Endothelial cell of umbilical vein (primary cell): ENCODE data around the gene ADD1.

Source experiments
- EZH2 ChIP-seq: IDR thresholded peaks from 2 replicates; pipeline ENCODE4 v1.6.1; 2012; ENCODE audit warnings: borderline replicate concordance, low read depth, mild to moderate bottlenecking, moderate library complexity, low read length, inconsistent platforms; ENCODE audit not compliant: severe bottlenecking
- FOS ChIP-seq: IDR thresholded peaks from 2 replicates; pipeline ENCODE4 v1.6.1; 2011; ENCODE audit warnings: mild to moderate bottlenecking, low read length, moderate library complexity, borderline replicate concordance; ENCODE audit not compliant: insufficient read depth
- GATA2 ChIP-seq: IDR thresholded peaks from 2 replicates; pipeline ENCODE4 v1.7.0; 2011; ENCODE audit warnings: low read depth, mild to moderate bottlenecking, moderate library complexity, mixed read lengths, low read length; ENCODE audit not compliant: insufficient read length, insufficient read depth
- JUN ChIP-seq: IDR thresholded peaks from 2 replicates; pipeline ENCODE4 v1.6.1; 2011; ENCODE audit warnings: borderline replicate concordance, low read depth; ENCODE audit not compliant: insufficient read length, insufficient read depth
- MAX ChIP-seq: IDR thresholded peaks from 2 replicates; pipeline ENCODE4 v1.6.1; 2011; ENCODE audit not compliant: insufficient read depth, insufficient read length
- MYC ChIP-seq: IDR thresholded peaks from one replicate; pipeline ENCODE4 v1.6.1; 2011; ENCODE audit warnings: mild to moderate bottlenecking, low read depth, low read length
- POLR2A ChIP-seq: IDR thresholded peaks from 2 replicates; pipeline ENCODE4 v1.6.1; 2012; ENCODE audit warnings: low read depth, mild to moderate bottlenecking, control low read depth, low read length
- POLR2AphosphoS5 ChIP-seq: IDR thresholded peaks from 2 replicates; pipeline ENCODE4 v1.6.1; 2012; ENCODE audit warnings: low read depth, mild to moderate bottlenecking, control low read depth, low read length, moderate library complexity; ENCODE audit not compliant: insufficient read depth
- TF ChIP-seq, protein P1 (sequence below), 2 donors: IDR thresholded peaks; 1 replicate in 1 of 2; 2 replicates in 1 of 2; pipeline ENCODE4 v1.5.1; 2011; ENCODE audit warnings: low read length in 2 of 2, mild to moderate bottlenecking in 2 of 2, moderate library complexity in 2 of 2, control low read depth in 1 of 2, inconsistent platforms in 1 of 2, low read depth in 1 of 2; ENCODE audit not compliant: insufficient read depth in 1 of 2; ENCODE audit errors: extremely low read depth in 1 of 2

GRCh38 chr4:2796849-2797544 is 46.6 kb upstream of the ADD1 start:
- TF ChIP-seq, protein P1, sequence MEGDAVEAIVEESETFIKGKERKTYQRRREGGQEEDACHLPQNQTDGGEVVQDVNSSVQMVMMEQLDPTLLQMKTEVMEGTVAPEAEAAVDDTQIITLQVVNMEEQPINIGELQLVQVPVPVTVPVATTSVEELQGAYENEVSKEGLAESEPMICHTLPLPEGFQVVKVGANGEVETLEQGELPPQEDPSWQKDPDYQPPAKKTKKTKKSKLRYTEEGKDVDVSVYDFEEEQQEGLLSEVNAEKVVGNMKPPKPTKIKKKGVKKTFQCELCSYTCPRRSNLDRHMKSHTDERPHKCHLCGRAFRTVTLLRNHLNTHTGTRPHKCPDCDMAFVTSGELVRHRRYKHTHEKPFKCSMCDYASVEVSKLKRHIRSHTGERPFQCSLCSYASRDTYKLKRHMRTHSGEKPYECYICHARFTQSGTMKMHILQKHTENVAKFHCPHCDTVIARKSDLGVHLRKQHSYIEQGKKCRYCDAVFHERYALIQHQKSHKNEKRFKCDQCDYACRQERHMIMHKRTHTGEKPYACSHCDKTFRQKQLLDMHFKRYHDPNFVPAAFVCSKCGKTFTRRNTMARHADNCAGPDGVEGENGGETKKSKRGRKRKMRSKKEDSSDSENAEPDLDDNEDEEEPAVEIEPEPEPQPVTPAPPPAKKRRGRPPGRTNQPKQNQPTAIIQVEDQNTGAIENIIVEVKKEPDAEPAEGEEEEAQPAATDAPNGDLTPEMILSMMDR (IDR thresholded peaks at IDR 0.05; ENCODE audit: extremely low read depth in 1 of 2, insufficient read depth in 1 of 2, low read depth in 1 of 2, low read length in 2 of 2): no peak
- no peak for TF ChIP-seq FOS
- TF ChIP-seq POLR2AphosphoS5: no peak
- no peak for TF ChIP-seq POLR2A
- no peak for TF ChIP-seq EZH2
- no peak for TF ChIP-seq MAX
- TF ChIP-seq MYC: no peak
- no peak for TF ChIP-seq JUN
- TF ChIP-seq GATA2: no peak
